Activated CD4-positive, alpha-beta T cell treated with anti-CD3 and anti-CD28 coated beads, Interleukin-2, amount 50 U/mL, for 4 hours (primary cell): ENCODE results near the gene TNRC6C.
A peak's percentile ranks its signal among the peaks of the same experiment; 100 is the strongest.
"Not testable (repeated sequence)": the region's sequence is repeated elsewhere in the genome, so short reads cannot be mapped to it uniquely, and the experiment has no call there.

Experiments
- DNase-seq, 2 experiments: peaks; one replicate each; pipeline ENCODE4 v3.0.0-alpha.2; 2020

The TNRC6C gene

DNA sequence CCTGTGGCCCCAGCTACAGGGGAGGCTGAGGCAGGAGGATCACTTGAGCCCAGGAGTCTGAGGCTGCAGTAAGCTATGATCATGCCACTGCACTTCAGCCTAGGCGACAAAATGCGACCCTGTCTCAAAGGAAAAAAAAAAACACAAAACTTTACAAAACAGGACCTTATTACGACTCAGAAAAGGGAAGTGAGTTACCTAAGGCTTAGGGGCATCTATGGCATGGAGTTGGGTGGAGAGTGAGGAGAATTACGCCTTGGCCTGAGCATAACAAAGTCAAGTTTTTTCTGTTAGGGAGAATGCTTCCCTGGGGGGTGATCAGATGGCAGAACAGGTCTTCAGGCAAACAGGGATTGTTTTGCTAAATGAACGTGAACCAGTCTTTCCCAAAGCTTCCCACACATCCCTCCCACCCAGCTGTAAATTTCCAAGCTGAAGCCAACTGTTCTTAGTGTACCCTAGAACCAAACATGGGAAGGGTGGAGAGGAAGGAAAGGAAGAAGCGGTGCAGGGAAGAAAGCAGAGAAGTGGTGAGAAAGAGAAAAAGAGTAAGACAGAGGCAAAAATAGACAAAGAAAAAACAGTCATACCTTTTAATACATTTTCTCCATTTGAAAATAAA lies 24.6 kb upstream of the TNRC6C start:
- DNase-seq, result no peak

DNA sequence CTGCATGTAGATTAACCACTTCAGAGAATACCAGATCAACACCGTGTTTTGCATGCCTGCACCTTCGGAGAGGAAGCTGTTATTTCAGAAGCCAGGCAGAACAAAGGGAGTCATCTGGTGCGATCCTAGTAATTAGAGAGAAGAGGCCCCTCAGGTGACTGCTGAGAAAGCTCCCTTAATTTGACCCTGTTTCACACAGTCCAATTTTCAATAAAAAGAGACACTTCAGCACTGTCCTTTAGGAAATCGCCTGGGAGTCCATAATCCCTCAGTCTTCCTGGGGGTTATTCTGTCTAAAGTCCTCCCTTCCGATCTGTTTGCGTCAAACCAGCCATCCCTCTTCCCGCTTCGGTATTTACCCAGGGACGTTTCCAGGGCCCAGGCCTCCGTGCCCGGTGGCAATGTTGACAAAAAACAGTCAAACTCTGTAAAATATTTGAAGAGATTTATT lies 23.4 kb upstream of the TNRC6C start:
- no peak for DNase-seq

DNA sequence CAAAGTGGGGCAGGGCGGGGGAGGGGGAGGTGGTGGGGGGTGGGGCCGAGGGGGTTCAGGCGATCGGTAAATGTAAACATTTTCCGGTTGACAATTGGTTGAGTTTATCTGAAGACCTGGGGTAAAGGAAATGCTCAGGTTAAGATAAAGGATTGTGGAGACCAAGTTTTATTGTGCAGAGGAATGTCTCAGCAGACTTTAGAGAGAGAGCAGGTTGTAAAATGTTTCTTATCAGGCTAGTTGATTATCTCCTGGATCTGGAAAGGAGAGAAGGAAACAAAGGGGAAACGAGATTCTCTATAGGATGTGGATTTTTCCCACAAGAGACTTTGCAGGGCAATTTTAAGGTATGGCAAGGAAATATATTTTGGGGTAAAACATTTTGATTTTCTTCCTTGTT lies 22.8 kb upstream of the TNRC6C start:
- DNase-seq, result not testable (repeated sequence)

DNA sequence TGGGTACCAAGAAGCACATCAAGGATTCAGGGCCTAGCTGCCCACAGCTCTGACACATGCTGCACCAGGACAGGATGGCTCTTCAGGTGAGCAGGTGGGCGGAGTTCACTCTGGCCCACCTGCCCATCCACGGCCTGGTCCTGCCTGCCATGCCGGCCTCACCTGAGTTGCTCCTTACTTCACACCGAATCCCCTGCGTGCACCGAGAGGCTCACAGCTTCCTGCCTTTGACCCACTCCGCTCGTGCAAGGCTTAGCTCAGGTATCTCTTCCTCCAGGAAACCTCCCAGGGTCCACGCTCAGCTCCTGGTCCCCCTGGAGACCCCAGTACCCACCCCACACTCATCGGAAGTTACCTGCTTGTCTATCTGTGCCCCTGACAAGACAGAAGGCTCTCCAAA lies 21.6 kb upstream of the TNRC6C start:
- DNase-seq, result no peak

DNA sequence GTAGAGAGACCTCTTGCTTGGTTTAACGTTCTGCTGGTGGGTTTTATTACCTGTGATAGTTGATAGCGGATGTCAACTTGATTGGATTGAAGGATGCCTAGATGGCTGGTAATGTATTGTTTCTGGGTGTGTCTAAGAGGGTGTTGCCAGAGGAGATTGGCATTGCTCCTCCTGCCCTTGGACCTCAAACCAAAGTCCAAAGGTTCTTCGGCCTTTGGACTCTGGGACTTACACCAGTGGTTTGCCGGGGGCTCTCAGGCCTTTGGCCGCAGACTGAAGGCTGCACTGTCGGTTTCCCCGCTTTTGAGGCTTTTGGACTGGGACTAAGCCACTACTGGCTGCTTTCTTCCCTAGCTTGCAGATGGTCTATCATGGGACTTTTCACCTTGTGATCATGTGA lies 17.5 kb upstream of the TNRC6C start:
- no peak for DNase-seq

DNA sequence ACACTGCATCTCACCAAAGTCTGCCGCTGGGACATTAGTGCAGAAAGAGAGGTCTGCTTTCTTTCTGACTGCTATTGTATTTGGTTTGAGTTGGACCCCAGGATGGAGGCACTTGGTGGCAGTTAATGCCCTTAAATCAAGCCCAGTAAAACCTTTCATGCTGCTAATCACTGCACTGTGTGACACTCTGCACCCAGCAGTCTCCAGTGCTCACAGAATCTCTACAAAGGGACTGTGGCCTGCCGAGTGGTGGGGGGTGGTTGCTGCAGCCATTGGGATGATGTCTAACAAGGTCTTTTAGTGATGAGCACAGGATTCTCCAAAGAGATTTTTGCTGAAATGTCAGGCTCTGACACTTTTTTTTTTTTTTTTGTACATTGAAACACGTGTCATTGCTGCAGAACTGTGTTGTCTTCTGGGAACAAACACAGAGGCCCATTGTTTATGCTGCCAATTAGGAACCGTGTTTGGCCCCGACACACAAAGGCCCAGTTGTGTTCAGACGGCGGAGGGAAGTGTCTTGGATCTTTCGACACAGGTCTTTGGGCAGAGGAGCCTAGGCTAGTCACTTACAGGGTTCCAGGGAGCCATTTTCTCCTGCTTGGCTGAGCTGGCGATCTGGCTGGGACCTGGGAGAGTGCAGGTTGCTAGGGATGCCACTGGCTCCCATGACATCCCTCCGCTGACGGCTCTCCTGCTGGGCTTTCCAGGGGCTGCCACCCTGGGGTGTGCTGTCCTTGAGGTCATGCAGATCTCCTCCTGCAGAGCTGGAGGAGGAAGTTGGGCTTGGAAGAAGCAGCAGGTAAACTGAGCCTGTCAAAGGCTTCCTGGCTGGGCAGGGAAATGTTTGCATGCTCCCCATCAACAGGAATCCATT lies 16.2 kb upstream of the TNRC6C start:
- no peak for DNase-seq

DNA sequence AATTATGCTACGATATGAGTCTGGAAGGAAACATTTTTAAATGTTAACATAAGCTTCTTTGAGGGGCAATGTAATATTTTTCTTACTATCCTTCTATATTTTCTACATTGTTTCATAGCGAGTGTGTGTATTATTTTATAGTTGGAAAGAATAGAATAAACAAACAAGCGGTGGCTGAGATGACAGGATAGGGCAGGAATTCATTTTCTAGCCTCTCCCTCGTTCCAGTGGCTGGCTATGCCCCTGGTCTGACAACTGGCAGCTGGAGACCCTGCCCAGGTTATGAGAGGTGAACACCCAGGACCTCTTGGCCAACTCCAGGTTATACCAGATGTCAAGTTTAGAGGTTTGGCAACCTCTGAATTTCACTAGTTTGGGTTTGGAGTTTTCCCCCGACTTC lies 14.5 kb upstream of the TNRC6C start:
- no peak for DNase-seq

DNA sequence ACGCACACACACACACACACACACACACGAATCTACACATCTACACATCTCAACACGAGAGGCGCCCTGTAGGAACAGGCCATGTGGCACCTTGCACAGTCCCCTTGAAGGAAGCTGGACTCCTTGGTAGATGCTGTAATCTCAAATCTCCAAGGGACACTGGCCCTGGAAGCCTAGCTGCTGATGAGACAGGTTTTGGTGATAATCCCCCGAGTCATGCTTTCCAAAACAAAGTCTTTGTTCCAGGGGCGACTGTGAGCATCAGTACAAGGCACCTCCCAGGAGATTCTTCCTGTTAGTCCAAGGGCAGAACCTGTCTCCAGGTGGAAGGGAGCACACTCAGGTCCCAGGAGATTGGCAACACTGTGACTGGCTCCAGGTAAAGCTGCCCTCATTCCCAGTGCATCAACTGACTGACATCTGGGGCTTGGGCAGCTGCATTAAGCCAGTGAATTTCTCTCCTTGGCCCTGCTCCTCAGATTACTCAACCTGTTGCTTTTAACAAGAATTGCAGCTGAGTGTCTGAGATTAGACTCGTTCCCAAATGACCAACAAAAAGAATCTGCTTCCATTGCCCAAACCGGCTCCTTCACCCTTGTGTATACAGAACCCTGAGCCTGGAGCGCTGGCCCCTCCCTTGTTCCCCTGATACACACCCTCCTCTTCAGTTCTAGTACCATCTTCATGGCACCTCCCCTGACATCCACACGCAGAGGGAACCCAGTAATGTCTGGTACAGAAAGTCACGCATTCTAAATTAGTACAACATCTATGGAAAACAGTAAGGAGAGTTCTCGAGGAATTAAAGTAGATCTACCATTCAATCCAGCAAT lies 13.9 kb upstream of the TNRC6C start:
- DNase-seq, result no peak

DNA sequence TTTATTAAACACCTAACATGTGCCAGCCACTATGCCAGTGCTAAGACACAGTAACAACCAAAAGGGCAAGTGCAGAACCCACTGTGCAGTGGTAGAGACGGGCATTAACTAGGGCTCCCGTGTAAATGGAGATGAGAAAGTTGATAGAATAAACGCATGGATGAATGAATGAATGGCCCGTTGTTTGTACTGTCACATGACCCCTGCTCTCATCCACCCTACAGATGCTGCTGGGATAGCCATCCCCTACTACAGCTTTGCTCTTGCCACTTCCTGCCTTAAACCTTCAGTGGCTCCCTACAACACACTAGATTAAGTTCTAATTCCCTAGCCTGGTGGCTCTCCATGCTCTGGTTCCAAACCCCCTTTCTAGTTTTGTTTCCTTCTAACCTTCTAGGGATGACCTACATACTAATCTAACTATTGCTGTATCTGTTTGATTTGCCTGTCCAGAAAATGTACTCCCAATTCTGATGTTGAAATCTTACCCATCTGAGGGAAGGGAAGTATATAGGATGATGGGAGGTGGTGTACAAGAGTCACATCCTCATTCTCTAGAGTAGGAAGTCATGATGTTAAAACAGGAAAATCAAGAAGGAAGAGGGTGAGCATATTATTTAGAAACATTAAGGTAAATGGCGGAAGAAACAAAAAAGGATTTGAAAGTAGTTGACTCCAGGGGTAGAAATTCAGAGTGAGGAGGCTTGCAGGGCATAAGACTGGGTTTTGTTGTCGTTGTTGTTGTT lies 11.4 kb upstream of the TNRC6C start:
- DNase-seq, result no peak

DNA sequence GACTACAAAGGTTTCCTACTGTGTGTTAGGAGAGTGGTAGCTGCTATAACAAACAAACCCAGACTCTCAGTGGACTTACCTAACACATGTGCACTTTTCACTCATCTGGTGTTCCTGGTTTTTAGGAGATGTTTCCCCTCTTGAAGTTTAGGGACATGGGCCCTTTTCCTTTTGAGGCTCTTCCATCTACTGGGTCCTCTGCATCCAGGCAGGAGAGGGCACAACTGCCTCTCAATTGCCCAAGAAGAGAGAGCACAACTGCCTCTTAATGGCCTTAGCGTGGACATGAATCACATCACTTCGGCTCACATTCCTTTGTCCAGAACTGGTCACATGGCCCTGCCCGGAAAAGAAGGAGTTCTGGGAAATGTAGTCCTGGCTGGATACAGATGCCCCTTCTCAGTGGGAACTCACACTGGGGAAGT lies 9.8 kb upstream of the TNRC6C start:
- no peak for DNase-seq

DNA sequence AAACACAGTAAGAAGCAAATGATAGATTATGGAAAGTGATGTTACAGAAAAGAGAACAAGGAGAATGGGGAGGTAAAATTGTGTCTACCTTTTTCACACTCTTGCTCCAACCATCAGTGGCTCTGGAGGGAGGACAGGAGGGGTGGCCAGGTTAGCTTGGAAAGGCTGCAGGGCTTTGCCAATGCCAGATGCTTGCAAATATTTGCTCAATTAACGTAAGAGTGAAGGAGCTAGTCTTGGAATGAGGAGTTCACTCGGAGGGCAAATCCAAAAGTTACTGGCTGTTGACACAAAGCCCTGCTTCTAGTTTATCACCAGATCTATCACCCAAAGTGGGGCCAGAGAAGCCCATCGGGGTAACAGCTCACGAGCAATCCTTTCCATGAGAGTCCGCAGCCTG lies 7.4 kb upstream of the TNRC6C start:
- DNase-seq, result no peak

DNA sequence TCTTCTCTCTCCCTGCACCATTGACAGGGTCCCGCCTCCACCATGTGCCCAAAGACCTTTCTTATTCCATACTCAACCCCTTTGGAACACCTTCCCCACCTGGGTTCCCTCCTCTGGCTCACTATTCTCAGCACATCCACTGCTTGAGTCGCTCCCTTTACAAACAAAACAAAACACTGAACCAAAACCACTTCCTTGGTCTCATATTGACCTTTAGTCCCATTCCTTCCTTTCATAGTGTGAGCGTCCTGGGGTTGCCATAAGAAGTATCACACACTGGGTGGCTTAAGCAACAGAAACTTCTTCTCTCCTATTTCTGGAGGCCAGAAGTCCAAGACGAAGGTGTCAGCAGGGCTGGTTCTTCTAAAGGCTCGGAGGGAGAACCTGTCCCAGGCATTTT lies 6.1 kb upstream of the TNRC6C start:
- DNase-seq, result no peak

DNA sequence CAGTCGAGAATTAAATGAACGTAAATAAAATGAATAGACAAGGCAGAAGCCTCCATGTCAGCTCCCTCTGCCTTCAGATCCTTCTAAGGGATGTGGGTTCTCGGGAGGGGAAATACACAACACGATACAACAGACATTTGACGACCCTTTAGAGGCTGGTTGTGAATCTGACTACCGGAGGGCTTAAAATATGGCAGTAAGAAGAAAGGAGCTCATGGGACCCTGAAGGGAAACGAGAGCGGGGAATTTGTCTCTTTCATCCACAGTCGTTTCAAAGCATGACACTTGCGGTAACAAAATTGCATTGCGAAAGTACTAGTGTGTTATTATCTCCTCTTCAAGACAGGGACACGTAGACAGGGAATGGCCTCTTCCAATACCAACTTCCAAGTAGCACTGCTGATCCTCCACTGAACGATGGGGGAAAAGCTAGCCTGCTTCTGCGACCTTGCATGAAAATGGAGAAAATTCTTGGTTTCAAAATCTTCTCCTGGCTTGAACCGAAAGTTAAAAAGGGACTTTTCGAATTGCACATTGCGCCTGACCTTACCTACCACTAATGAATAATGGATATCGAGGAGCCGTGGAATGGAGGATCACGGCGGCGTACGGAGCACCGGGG lies 1.2 kb upstream of the TNRC6C start:
- no peak for DNase-seq

DNA sequence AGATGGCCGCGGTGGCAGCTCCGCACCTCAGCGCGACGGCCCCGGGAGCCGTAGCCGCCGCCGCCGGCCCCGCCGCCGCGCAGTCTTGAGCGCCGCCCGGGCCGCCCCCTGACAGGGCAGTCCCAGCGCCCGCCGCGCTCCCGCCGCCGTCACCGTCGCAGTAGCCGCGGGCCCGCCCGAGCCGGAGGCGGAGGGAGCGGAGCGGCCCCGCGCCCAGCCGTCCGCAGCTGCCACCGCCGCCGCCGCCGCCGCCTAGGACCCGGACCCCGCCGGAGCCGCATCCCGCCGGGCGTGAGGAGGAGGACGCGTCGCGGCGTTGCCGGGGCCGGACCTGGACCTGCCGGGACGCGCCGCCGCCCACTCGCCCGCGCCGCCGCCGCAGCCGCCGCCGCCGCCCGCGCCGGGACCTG lies 218 bp downstream of the TNRC6C start:
- DNase-seq, result peak; percentile 2 to 9

DNA sequence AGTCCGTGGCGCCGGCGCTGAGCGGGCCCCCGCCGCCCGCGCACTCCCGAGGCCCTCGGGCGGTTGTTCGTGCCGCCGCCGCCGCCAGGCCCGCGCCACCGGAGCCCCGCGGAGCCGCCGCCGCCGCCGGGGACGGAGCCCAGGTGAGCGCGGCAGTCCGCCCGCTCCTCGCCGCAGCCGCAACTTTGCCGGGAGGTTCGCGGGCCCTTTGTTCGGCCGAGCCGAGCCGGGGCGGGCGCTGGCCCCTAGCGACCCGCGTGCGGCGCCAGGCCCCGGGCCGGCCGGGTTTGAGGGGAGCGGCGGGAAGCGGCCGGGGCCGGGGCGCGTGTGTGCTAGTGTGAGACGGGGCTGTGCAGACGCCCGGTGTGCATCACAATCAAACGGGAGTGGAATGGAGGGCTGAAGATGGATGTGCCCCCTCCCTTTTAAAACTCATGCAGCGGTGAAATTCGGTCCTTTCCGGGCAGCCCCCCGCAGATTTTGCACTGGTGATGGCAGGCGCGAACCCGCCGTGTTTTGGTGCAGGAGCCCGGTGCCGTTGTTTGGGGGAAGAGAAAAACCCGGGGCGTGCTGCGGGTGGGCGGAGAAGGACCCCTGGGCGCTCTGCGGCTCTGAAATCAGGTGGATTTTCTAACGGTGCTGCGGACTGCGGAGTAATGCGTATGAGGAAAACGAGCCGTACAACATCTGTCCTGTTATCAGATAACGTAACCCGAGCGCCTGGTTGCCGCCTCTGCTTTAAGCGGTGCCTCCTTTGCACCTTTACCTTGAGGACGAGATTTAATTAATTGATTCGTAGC lies 823 bp downstream of the TNRC6C start:
- peak; percentile 17 to 23 for DNase-seq

DNA sequence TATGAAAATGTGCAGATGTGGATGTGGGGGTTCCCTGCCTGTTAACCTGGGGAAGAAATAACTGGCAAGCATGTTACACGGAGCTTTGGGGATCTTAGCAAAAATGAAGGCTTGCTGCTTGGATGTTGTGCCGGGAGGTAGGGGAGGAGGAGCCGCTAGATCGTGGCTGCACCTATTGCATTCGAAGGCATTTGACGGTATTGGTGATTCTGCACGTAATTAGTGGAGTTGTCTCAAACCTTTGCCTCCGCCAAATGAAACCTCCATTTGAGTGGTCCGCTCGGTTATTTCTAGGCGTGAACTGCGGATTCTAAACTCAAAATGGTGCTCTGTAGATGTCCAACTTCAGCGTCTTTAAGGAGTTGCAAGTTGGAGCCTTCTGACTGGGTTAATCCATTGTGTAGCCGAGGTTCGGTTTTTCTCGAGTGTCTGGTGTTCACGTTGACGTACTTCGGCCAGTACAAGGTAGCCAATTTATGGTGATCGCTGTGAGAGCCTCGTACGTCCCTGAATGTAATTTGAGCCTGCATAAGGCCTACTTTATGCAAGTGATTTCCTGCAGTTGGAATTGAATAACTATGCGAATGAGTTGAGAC lies 1.5 kb downstream of the TNRC6C start:
- DNase-seq, result peak; percentile 17 to 18

DNA sequence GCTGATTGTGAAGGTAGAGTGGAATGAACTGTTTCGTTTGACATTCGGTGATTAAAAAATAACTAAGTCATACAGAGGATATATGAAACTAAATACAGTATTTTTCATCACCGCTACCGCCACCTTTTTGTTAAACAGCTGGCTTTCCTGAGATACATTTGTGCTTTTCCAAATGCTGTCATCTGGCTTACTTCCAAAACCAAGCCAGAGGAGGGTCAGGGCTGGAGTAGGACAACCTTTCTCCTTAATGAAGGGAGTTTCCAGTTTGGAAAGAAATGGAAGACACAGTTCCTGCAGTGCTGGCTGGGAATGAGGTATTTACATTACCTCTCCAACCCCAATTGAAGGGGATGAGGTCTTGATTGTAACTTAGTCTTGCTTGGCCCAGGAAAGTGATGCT lies 3.2 kb downstream of the TNRC6C start:
- no peak for DNase-seq

DNA sequence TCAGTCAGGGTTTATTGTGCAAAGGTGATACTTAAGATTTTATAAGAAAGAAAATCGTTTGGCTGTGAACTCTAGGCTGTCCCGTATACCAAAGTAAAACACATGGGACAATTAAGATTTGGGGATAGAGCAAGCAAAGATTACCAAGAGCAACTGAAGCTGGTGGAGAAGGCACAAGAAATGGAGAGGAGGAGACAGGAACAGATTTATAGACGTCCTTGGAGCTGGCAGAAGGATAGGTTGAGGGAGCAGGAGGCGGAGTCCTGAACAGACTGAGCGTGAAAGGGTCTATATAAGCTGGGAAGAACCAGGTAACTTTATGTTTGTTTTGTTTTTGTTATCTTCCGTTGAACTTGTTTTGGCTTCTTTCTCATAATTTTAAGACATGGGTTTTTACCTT lies 3.8 kb downstream of the TNRC6C start:
- no peak for DNase-seq

DNA sequence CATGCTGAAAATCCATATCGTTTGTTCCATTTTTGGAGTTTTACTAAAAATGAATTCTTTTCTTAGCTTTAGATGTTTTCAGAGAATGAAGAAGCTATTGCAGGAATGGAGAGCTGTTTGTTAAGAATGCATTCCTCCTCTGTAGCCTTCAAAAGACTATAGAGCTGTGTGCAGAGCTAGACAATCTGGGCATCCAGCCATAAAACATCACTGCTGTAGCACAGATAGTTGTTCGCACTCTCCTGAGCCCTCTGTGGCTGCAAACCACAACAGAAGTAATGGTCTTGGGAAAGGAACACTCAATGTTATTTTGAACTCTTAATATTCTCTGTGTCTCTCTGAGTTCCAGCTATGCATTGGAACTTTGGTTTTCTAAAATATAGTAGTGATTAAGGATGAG lies 4.9 kb downstream of the TNRC6C start:
- DNase-seq, result peak; percentile 6 to 13

DNA sequence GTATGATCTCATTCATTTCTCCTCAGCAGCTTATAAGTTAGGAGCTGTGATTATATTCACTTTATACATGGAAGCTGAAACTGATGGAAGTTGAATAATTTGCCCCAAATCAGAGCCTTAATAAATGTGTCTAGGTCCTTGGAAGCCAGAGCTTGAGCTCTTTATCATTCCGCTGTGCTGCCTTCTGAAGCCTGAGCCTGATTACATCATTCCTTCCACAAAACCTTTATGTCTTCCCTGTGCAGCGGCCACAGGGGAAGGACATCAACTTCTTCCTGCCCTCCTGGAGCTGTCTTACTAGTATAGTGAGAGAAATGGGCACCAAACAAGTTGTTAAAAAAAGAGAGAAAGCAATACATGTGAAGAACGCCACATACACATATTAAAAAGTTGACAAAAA lies 6.8 kb downstream of the TNRC6C start:
- no peak for DNase-seq

DNA sequence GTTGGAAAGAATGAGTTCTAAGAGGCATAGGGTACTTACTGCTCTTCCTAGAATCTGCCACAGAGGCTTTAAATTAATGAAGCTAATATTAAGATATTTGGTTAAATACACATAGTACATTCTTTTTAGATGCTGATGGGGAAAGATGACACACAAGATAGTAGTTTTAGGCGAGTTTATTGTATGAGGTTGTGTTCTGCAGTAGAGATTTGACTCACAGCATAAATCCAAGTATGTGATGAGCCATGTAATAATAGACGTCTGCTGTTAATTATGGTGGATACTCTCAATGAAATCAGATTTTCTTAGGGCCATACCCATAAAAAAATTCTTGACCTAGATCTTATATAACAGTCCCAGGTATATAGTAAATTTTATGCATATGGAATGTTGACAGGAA lies 8.0 kb downstream of the TNRC6C start:
- no peak for DNase-seq
